Measurements from ENCODE around the gene P2RX2.

P2RX2 gene

DNA sequence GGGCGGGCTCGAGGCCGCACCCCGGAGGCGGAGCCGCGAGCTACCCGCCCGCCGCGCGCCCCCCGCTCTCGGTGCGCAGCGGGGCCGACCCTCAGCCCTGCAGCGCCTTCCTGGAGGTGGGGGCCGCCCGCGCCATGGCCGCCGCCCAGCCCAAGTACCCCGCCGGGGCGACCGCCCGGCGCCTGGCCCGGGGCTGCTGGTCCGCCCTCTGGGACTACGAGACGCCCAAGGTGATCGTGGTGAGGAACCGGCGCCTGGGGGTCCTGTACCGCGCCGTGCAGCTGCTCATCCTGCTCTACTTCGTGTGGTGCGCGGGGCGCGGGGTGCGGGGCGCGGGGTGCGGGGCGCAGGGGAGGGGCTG, at the start of gene P2RX2:
TSS of gene P2RX2 (plus strand) at position 94 of the 361 bp plus-strand sequence. CDS start at position 135, 41 bp downstream.
- peaks cover 2 to 7% of the 10 kb centered on the region in 2 donors for H3K4me1 ChIP-seq (ENCODE audit: control insufficient read depth in 2 of 2, insufficient read depth in 2 of 2, low read length in 2 of 2)
- no peak within 1 kb of the TSS for H3K4me3 ChIP-seq (ENCODE audit: low read length in 2 of 2)
- H3K9me3 ChIP-seq (ENCODE audit: control insufficient read depth in 2 of 2, low read length in 2 of 2): peaks cover 0 to 10% of the 10 kb centered on the region in 2 donors
- no peaks in the 10 kb centered on the region for H3K36me3 ChIP-seq (ENCODE audit: control insufficient read depth in 2 of 2, insufficient read depth in 2 of 2, low read length in 2 of 2)
- no peak within 1 kb of the TSS for H3K9ac ChIP-seq (ENCODE audit: low read depth in 1 of 2, low read length in 2 of 2)
- H3K27me3 ChIP-seq (ENCODE audit: control insufficient read depth in 2 of 2, insufficient read depth in 2 of 2, low read length in 2 of 2): peaks cover 17 to 25% of the 10 kb centered on the region in 2 donors
- no peak within 1 kb of the TSS for H3K27ac ChIP-seq (ENCODE audit: low read depth in 2 of 2, low read length in 2 of 2)

DNA sequence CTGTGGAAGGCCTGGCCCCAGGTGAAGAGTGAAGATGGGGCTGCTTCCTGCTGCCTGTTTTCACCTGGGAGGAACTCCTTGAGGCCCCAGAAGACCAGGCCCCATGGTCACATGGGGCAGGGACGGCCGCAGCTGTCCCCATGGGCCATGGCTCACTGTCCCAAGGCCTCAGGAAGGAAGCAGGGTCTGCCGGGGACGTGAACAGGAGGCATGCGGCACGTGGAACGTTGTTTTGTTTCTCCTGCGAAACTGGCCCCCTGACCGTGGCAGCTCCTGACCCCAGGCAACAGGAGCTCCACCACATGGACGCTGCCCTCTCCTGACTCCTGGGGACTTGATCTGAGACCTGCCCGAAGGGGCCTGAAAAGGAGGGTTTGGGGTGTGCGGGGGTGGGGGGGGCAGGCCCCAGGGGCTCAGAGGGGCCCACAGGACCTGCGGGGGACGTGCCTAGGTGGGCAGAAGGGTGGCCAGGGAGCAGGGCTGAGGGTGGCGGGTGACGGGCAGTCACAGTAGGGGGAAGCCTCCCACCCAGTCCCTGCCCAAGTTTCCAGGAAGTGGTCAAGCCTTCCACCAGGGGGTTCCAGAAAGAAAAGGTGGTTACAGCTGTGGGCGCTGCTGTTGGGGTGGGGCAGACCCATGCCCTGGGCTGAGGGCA, 49.6 kb upstream of the P2RX2 start:
- Histone ChIP-seq H3K36me3 (ENCODE audit: control insufficient read depth in 2 of 2, insufficient read depth in 2 of 2, low read length in 2 of 2) (peaks cover 15 to 20% of the 10 kb centered on the region in 2 donors), H3K4me3 (ENCODE audit: low read length in 2 of 2) (no peak overlapping the region)

DNA sequence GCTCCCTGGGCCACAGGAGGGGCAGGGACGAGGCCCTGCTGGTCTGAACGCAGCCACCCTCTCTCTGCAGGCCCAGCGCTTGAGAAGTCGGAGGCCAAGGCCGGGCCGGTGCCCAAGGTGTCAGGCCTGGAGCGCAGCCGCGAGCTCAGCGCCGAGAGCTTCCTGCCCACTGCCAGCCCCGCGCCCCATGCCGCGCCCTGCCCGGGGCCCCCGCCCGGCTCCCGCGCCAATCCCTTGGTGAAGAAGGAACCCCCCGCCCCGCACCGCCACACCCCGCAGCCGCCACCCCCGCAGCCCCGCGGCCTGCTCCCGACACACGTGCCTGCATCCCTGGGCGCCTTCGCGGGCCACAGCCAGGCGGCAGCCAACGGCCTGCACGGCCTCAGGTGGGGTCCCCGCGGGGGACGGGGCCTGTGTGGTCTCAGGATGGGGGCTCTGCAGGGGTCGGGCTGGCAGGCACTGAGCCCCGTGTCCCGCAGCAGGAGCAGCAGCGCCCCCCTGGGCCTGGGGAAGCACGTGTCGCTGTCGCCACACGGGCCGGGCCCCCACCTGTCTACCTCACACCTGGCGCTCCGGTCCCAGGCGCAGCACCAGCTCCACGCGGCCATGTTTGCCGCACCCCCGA, 48.6 kb upstream of the P2RX2 start:
- no peaks in the 10 kb centered on the region for H3K27me3 ChIP-seq (ENCODE audit: control insufficient read depth in 2 of 2, insufficient read depth in 2 of 2, low read length in 2 of 2)
- H3K36me3 ChIP-seq (ENCODE audit: control insufficient read depth in 2 of 2, insufficient read depth in 2 of 2, low read length in 2 of 2): peaks cover 24 to 26% of the 10 kb centered on the region in 2 donors
- H3K4me1 ChIP-seq (ENCODE audit: control insufficient read depth in 2 of 2, insufficient read depth in 2 of 2, low read length in 2 of 2): no peaks in the 10 kb centered on the region
- no peak overlapping the region for H3K9ac ChIP-seq (ENCODE audit: low read depth in 1 of 2, low read length in 2 of 2)
- H3K4me3 ChIP-seq (ENCODE audit: low read length in 2 of 2): no peak overlapping the region
- H3K27ac ChIP-seq (ENCODE audit: low read depth in 2 of 2, low read length in 2 of 2): no peak overlapping the region
- no peaks in the 10 kb centered on the region for H3K9me3 ChIP-seq (ENCODE audit: control insufficient read depth in 2 of 2, low read length in 2 of 2)

More for the DNA sequence above, 49.6 kb upstream of the P2RX2 start:
- Histone ChIP-seq H3K9me3 (ENCODE audit: control insufficient read depth in 2 of 2, low read length in 2 of 2) (no peaks in the 10 kb centered on the region), H3K9ac (ENCODE audit: low read depth in 1 of 2, low read length in 2 of 2) (no peak overlapping the region), H3K27me3 (ENCODE audit: control insufficient read depth in 2 of 2, insufficient read depth in 2 of 2, low read length in 2 of 2) (no peaks in the 10 kb centered on the region), H3K4me1 (ENCODE audit: control insufficient read depth in 2 of 2, insufficient read depth in 2 of 2, low read length in 2 of 2) (no peaks in the 10 kb centered on the region), H3K27ac (ENCODE audit: low read depth in 2 of 2, low read length in 2 of 2) (no peak overlapping the region)

DNA sequence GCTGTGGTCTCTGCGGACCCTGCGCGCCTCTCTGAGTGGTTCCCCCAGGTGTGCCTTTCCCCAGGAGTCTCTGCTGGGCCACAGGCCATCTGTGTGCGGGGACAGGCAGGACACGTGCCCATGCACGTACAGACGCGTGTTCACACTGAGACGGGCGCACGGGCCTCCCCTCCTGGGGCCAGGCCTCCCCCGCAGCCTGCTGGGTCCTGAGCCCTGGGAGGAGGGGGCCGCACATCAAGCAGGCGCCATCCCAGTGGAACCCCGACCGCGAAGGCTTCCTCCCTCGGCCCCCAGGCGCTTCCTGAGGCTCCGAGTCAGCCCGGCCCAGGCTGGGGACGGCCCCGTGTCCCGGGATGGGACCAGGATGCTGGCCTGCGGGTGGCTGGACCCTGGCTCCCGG, 47.9 kb upstream of the P2RX2 start:
- H3K36me3 ChIP-seq (ENCODE audit: control insufficient read depth in 2 of 2, insufficient read depth in 2 of 2, low read length in 2 of 2): peaks cover 21 to 22% of the 10 kb centered on the region in 2 donors
- no peaks in the 10 kb centered on the region for H3K9me3 ChIP-seq (ENCODE audit: control insufficient read depth in 2 of 2, low read length in 2 of 2)
- no peaks in the 10 kb centered on the region for H3K4me1 ChIP-seq (ENCODE audit: control insufficient read depth in 2 of 2, insufficient read depth in 2 of 2, low read length in 2 of 2)
- H3K27me3 ChIP-seq (ENCODE audit: control insufficient read depth in 2 of 2, insufficient read depth in 2 of 2, low read length in 2 of 2): no peaks in the 10 kb centered on the region
- no peak overlapping the region for H3K9ac ChIP-seq (ENCODE audit: low read depth in 1 of 2, low read length in 2 of 2)
- H3K27ac ChIP-seq (ENCODE audit: low read depth in 2 of 2, low read length in 2 of 2): no peak overlapping the region
- H3K4me3 ChIP-seq (ENCODE audit: low read length in 2 of 2): no peak overlapping the region

DNA sequence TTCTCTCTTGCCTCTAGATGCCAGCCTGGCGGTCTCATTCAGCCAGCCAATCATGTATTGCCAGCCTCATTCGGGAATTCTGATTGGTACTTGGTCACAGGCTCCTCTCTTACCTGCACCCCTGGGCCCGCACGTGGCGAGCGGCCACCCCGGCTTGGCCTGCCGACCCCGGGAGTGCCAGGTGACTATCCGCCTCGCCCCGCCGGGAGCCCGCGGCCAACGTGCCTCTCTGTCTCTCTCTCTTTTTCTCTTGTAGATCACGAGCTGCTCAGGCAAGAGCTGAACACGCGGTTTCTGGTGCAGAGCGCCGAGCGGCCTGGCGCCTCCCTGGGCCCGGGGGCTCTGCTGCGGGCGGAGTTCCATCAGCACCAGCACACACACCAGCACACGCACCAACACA, 47.5 kb upstream of the P2RX2 start:
- H3K27ac ChIP-seq (ENCODE audit: low read depth in 2 of 2, low read length in 2 of 2): no peak overlapping the region
- no peaks in the 10 kb centered on the region for H3K4me1 ChIP-seq (ENCODE audit: control insufficient read depth in 2 of 2, insufficient read depth in 2 of 2, low read length in 2 of 2)
- no peaks in the 10 kb centered on the region for H3K9me3 ChIP-seq (ENCODE audit: control insufficient read depth in 2 of 2, low read length in 2 of 2)
- H3K4me3 ChIP-seq (ENCODE audit: low read length in 2 of 2): no peak overlapping the region
- peaks cover 19 to 23% of the 10 kb centered on the region in 2 donors for H3K36me3 ChIP-seq (ENCODE audit: control insufficient read depth in 2 of 2, insufficient read depth in 2 of 2, low read length in 2 of 2)
- no peak overlapping the region for H3K9ac ChIP-seq (ENCODE audit: low read depth in 1 of 2, low read length in 2 of 2)
- H3K27me3 ChIP-seq (ENCODE audit: control insufficient read depth in 2 of 2, insufficient read depth in 2 of 2, low read length in 2 of 2): no peaks in the 10 kb centered on the region

DNA sequence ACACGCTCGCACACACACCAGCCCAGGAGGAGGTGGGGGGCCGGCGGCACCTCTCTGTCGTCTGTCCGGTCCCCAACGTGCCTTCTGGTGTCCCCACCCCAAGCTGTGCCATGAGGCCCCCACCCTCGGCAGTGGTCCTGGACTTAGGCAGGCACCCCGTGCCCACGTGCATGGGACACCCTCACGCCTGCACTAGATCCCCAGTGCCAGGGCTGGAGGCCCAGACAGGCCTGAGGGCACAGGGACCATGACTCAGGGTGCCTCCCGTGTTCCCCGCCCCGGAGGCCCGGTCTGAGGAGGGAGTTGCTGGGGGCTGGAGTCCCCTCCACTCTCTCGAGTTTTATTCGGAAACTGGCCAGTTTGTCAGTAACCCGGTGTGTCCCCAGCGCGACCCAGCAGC, 47.0 kb upstream of the P2RX2 start:
- Histone ChIP-seq H3K36me3 (ENCODE audit: control insufficient read depth in 2 of 2, insufficient read depth in 2 of 2, low read length in 2 of 2) (peaks cover 18 to 23% of the 10 kb centered on the region in 2 donors), H3K27me3 (ENCODE audit: control insufficient read depth in 2 of 2, insufficient read depth in 2 of 2, low read length in 2 of 2) (no peaks in the 10 kb centered on the region), H3K27ac (ENCODE audit: low read depth in 2 of 2, low read length in 2 of 2) (no peak overlapping the region), H3K9ac (ENCODE audit: low read depth in 1 of 2, low read length in 2 of 2) (no peak overlapping the region), H3K9me3 (ENCODE audit: control insufficient read depth in 2 of 2, low read length in 2 of 2) (no peaks in the 10 kb centered on the region), H3K4me1 (ENCODE audit: control insufficient read depth in 2 of 2, insufficient read depth in 2 of 2, low read length in 2 of 2) (no peaks in the 10 kb centered on the region), H3K4me3 (ENCODE audit: low read length in 2 of 2) (no peak overlapping the region)

DNA sequence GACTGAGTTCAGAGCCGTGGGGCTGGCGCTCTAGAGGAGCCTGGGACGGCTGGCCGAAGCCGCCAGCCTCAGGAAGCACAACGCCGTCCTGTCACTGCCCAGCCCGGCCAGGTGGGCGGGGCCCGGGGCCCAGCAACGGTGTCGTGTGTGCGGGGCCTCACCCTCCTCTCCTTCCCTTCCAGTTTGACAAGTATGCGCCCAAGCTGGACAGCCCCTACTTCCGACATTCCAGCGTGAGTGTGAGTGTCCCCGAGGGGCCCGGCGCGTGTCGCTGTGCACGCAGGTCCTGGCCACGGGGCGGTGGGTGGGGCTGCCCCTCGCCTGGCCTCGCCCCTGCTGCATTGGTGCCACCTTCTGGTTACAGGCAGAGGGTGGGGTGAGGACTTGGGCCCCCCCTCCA, 46.5 kb upstream of the P2RX2 start:
- Histone ChIP-seq H3K36me3 (ENCODE audit: control insufficient read depth in 2 of 2, insufficient read depth in 2 of 2, low read length in 2 of 2) (peaks cover 18 to 22% of the 10 kb centered on the region in 2 donors), H3K4me1 (ENCODE audit: control insufficient read depth in 2 of 2, insufficient read depth in 2 of 2, low read length in 2 of 2) (no peaks in the 10 kb centered on the region), H3K27ac (ENCODE audit: low read depth in 2 of 2, low read length in 2 of 2) (no peak overlapping the region), H3K27me3 (ENCODE audit: control insufficient read depth in 2 of 2, insufficient read depth in 2 of 2, low read length in 2 of 2) (no peaks in the 10 kb centered on the region), H3K4me3 (ENCODE audit: low read length in 2 of 2) (no peak overlapping the region), H3K9me3 (ENCODE audit: control insufficient read depth in 2 of 2, low read length in 2 of 2) (no peaks in the 10 kb centered on the region), H3K9ac (ENCODE audit: low read depth in 1 of 2, low read length in 2 of 2) (no peak overlapping the region)

DNA sequence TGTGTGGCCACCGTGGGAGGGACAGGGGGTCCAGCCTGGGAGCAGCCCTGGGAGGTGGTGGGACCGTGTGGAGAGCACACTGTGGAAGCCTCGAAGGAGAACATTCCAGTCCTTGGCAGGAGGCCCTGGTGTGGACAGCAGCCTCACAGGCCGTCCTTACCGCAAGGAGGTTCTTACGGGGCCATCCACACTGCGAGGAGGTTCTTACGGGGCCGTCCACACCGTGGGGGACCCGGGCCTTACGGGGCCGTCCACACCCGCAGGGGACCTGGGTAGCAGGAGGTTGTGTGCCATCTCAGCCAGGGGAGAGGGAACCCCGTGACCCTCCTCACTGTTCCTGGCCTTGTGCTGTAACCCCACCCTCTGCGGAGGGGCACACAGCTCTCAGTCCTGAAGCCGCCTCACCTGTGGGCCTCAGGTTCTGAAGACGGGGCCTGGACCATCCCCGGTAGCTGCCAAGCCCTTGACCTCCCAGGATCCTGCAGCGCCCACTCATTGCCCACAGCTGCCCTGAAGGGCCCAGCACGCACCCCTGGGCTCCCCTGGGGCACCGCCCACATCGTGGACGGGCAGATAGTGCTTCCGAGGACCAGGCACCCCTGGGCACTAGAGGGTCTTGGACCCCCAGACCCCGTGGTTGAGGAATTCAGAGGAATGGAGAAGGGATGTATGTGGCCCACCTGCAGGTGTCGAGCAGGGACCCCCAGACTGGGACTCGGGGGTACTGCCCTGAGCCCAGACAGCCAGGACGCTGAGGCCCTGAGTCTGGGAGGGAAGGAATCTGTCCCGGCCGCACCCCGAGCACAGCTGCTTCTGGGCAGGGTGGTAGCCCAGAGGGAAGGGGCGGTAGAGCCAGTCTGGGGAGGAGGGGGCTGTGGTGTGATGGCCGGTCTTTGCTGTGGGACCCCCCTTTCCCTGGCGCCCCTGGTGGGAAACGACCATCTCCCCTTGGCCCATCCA, 45.5 kb upstream of the P2RX2 start:
- no peaks in the 10 kb centered on the region for H3K9me3 ChIP-seq (ENCODE audit: control insufficient read depth in 2 of 2, low read length in 2 of 2)
- no peak overlapping the region for H3K27ac ChIP-seq (ENCODE audit: low read depth in 2 of 2, low read length in 2 of 2)
- no peak overlapping the region for H3K9ac ChIP-seq (ENCODE audit: low read depth in 1 of 2, low read length in 2 of 2)
- peaks cover 21 to 24% of the 10 kb centered on the region in 2 donors for H3K36me3 ChIP-seq (ENCODE audit: control insufficient read depth in 2 of 2, insufficient read depth in 2 of 2, low read length in 2 of 2)
- no peak overlapping the region for H3K4me3 ChIP-seq (ENCODE audit: low read length in 2 of 2)
- H3K27me3 ChIP-seq (ENCODE audit: control insufficient read depth in 2 of 2, insufficient read depth in 2 of 2, low read length in 2 of 2): no peaks in the 10 kb centered on the region
- no peaks in the 10 kb centered on the region for H3K4me1 ChIP-seq (ENCODE audit: control insufficient read depth in 2 of 2, insufficient read depth in 2 of 2, low read length in 2 of 2)

DNA sequence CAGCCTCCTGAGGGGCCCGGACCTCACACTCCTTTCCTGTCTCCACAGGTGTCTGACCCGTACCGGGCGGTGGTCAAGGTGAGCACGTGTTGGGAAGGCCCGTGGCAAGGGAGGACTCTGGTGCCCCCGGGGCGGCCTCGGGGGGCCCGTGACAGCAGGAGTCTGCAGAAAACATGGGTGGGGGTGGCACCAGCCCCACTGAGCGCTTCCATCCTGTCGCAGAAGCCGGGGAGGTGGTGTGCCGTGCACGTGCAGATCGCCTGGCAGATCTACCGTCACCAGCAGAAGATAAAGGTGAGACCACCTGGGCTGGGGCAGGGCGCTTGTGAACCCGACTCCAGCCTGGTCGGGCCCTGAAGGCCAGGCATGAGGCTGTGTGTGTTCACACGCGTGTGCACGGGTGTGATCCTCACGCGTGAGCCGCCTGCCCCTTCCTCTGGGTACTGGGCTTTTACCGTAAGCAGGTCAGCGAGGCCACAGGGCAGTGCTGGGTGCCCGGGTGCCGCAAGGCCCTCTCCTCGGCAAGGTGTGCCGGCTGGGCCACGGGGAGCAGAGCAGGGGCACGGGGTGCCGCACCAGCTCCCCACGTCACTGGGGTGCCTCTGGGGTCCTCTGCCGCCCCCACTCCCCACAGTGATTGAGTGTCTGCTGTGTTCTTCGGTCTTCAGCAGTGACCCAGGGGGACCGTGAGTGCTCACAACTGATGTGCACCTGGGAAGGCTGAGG, 44.1 kb upstream of the P2RX2 start:
- no peak overlapping the region for H3K27ac ChIP-seq (ENCODE audit: low read depth in 2 of 2, low read length in 2 of 2)
- H3K9ac ChIP-seq (ENCODE audit: low read depth in 1 of 2, low read length in 2 of 2): no peak overlapping the region
- H3K27me3 ChIP-seq (ENCODE audit: control insufficient read depth in 2 of 2, insufficient read depth in 2 of 2, low read length in 2 of 2): no peaks in the 10 kb centered on the region
- peaks cover 24 to 26% of the 10 kb centered on the region in 2 donors for H3K36me3 ChIP-seq (ENCODE audit: control insufficient read depth in 2 of 2, insufficient read depth in 2 of 2, low read length in 2 of 2)
- H3K9me3 ChIP-seq (ENCODE audit: control insufficient read depth in 2 of 2, low read length in 2 of 2): no peaks in the 10 kb centered on the region
- no peak overlapping the region for H3K4me3 ChIP-seq (ENCODE audit: low read length in 2 of 2)
- no peaks in the 10 kb centered on the region for H3K4me1 ChIP-seq (ENCODE audit: control insufficient read depth in 2 of 2, insufficient read depth in 2 of 2, low read length in 2 of 2)

Measured in mucosa of rectum (tissue), 2 donors.